Panc1 (cell line): Measurements from ENCODE around the gene PVALB. TPM values are rescaled to one million over a fixed set of nuclear protein-coding genes. Genes with fewer than 3 reads are reported as not detected.

ENCODE experiments used
- ATAC-seq: fragments of 200-7000 bp; cut with Tn5 transposase; 2 replicates; pipeline ENCODE4 v1.9.1; 2020; ENCODE audit warnings: mild to moderate bottlenecking, moderate library complexity
- BruUV-seq: library from RNA; stranded (reverse); fragments of 400-500 nt; replicated peaks from 2 replicates; lab custom pipeline; 2021; lab: Mats Ljungman, UMichigan
- CTCF ChIA-PET: fragments of 300-600 bp; sonication (Branson Sonifier 250); formaldehyde crosslinking; loops from one replicate; lab custom pipeline; 2022; ENCODE audit warnings: antibody characterized with exemption; lab: Charles Lee
- POLR2A ChIA-PET: fragments of 300-600 bp; sonication (Branson Sonifier 250); formaldehyde crosslinking; loops from one replicate; lab custom pipeline; 2022; ENCODE audit warnings: antibody characterized with exemption; lab: Charles Lee
- DNase-seq: peaks from one replicate; pipeline ENCODE4 v3.0.0-alpha.2; 2010; ENCODE audit warnings: low read depth, low spot score
- H3K27ac ChIP-seq: 2 replicates; pipeline ENCODE4 v1.5.1; 2011; ENCODE audit warnings: mild to moderate bottlenecking, low read length, inconsistent platforms
- H3K27me3 ChIP-seq: fragments of 200-500 bp; sonication (Bioruptor generic); 2 replicates; pipeline ENCODE4 v1.6.0; 2014; ENCODE audit warnings: low read length, inconsistent platforms; ENCODE audit not compliant: control insufficient read depth, insufficient read depth
- H3K36me3 ChIP-seq: fragments of 200-500 bp; sonication (Bioruptor generic); 2 replicates; pipeline ENCODE4 v1.5.1; 2014; ENCODE audit warnings: inconsistent platforms, mild to moderate bottlenecking, low read length, moderate library complexity; ENCODE audit not compliant: control insufficient read depth, insufficient read depth
- H3K4me1 ChIP-seq: 2 replicates; pipeline ENCODE4 v1.5.1; 2011; ENCODE audit warnings: inconsistent platforms, mild to moderate bottlenecking, low read length, moderate library complexity; ENCODE audit not compliant: control insufficient read depth, insufficient read depth
- H3K4me3 ChIP-seq, 2 experiments: 2 replicates each; pipeline ENCODE4 v1.5.1; 2011 to 2012; ENCODE audit warnings: low read depth in 2 of 2, low read length in 2 of 2, mild to moderate bottlenecking in 2 of 2, inconsistent platforms in 1 of 2, moderate library complexity in 1 of 2
- H3K9me3 ChIP-seq: fragments of 200-500 bp; sonication (Bioruptor generic); 2 replicates; pipeline ENCODE4 v1.5.1; 2014; ENCODE audit warnings: low read depth, mild to moderate bottlenecking, inconsistent platforms, low read length, moderate library complexity; ENCODE audit not compliant: control insufficient read depth, insufficient read depth
- CTCF ChIP-seq: fragments of 450-650 bp; IDR thresholded peaks from 2 replicates; pipeline ENCODE4 v1.5.1; 2017; ENCODE audit warnings: mild to moderate bottlenecking
- POLR2AphosphoS5 ChIP-seq: IDR thresholded peaks from 2 replicates; pipeline ENCODE4 v1.6.1; 2012; ENCODE audit warnings: mild to moderate bottlenecking, low read depth, low read length, moderate library complexity
- REST ChIP-seq, 2 experiments: IDR thresholded peaks; 2 replicates each; pipeline ENCODE4 v1.6.1; 2011 to 2012; ENCODE audit warnings: low read depth in 2 of 2, control low read depth in 1 of 2, low read length in 1 of 2, mild to moderate bottlenecking in 1 of 2, moderate library complexity in 1 of 2; ENCODE audit not compliant: insufficient read depth in 1 of 2
- SIN3A ChIP-seq: IDR thresholded peaks from 2 replicates; pipeline ENCODE4 v1.6.1; 2012; ENCODE audit warnings: low read depth, mild to moderate bottlenecking, low read length, moderate library complexity, borderline replicate concordance; ENCODE audit not compliant: insufficient read depth
- TCF7L2 ChIP-seq: IDR thresholded peaks from 2 replicates; pipeline ENCODE4 v1.6.1; 2011; ENCODE audit warnings: mild to moderate bottlenecking, low read depth, low read length, inconsistent platforms
- in situ Hi-C: cut with HindIII; loops from 2 replicates; pipeline ENCODE4 v1.10.0; 2016; ENCODE audit warnings: low sequenced_read_pairs, low pct_unique_long_range_greater_than_20kb
- intact Hi-C: fragments of 100-400 bp; cut with micrococcal nuclease; formaldehyde crosslinking; loops from one replicate; pipeline ENCODE4 v1.10.0; 2022; ENCODE audit not compliant: unreplicated experiment
- total RNA-seq: library from RNA; stranded (reverse); gene quantifications from one replicate; pipeline ENCODE4 v1.2.1, GENCODE V29; 2021; ENCODE audit not compliant: unreplicated experiment

Gene PVALB
- total RNA-seq, 1 experiment from 2014 or later: not detected

GRCh38 chr22:36764060-36764459 lies 52.8 kb downstream of the PVALB start:
- Histone ChIP-seq H3K4me1 (no peaks in the 10 kb centered on the region), H3K27ac (no peak overlapping the region), H3K27me3 (no peaks in the 10 kb centered on the region), H3K9me3 (no peaks in the 10 kb centered on the region), H3K36me3 (no peaks in the 10 kb centered on the region), H3K4me3 (no peak overlapping the region)
- CTCF ChIA-PET: no interaction called here
- intact Hi-C loops (no loop called here), in situ Hi-C loops (no loop called here)
- TF ChIP-seq SIN3A (no peak), POLR2AphosphoS5 (no peak), TCF7L2 (no peak), REST (IDR thresholded peaks at IDR 0.05; ENCODE audit: insufficient read depth in 1 of 2, low read depth in 2 of 2, low read length in 1 of 2) (no peak), CTCF (no peak)
- ATAC-seq (no peak), DNase-seq (no peak)
- no TSS peak for BruUV-seq
- POLR2A ChIA-PET: interaction anchor here (0.7 kb wide), 1 partner anchor 240 kb away, joined by 3 read pairs; no protein-coding TSS in a partner anchor

- ChIA-PET CTCF (no interaction called here), POLR2A (no interaction called here)
- H3K4me3 ChIP-seq: no peak overlapping the region
- H3K4me1 ChIP-seq: no peaks in the 10 kb centered on the region
- in situ Hi-C loops (no loop called here), intact Hi-C loops (no loop called here)
- H3K9me3 ChIP-seq: no peaks in the 10 kb centered on the region
- H3K27me3 ChIP-seq: no peaks in the 10 kb centered on the region
- no peak for ATAC-seq
- TF ChIP-seq POLR2AphosphoS5: no peak
- no peak for TF ChIP-seq SIN3A
- TF ChIP-seq CTCF: no peak
- TF ChIP-seq REST (IDR thresholded peaks at IDR 0.05; ENCODE audit: insufficient read depth in 1 of 2, low read depth in 2 of 2, low read length in 1 of 2): no peak
- no peak for TF ChIP-seq TCF7L2
- no TSS peak for BruUV-seq
- no peak for DNase-seq
- H3K36me3 ChIP-seq: no peaks in the 10 kb centered on the region
- H3K27ac ChIP-seq: no peak overlapping the region
Measured at GRCh38 chr22:36763576-36763975, 53.3 kb downstream of the PVALB start.
